Gastroesophageal sphincter (tissue), 3 donors: ENCODE measurements around the gene DLK1.

Experiments used
- CTCF ChIP-seq, 4 experiments: fragments of 200-600 bp in 2 of 4; fragments of 450-650 bp in 2 of 4; sonication (generic) in 1 of 4; IDR thresholded peaks; one replicate each; pipeline ENCODE4 v1.5.1; 2017 to 2019; ENCODE audit warnings: antibody characterized with exemption in 4 of 4, mild to moderate bottlenecking in 2 of 4, moderate library complexity in 2 of 4
- EP300 ChIP-seq: sonication (generic); formaldehyde crosslinking; IDR thresholded peaks from one replicate; pipeline ENCODE4 v1.6.1; 2017; ENCODE audit warnings: antibody characterized with exemption, mild to moderate bottlenecking

DNA sequence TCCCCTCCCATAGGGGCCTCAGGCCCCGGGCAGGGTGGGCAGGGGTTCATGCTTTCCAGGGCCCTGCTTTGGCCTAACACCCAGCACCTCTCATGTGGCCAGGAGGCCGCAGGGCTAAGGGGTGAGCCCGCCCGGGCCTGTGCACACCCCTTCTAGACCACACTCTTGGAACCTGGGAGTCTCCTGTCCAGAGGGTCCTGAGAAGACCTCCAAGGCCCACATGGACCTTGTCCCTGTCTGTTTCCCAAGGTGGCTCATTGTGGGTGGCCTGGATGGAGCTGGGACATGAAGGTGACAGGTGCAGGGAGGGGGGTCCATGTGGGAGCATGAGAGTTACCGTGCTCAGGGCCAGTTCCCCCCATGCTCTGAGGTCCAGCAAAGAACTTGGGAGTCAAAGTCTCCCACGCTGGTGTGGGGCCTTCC is 11.6 kb downstream of the DLK1 start:
- no peak for TF ChIP-seq CTCF (IDR thresholded peaks at IDR 0.05)
- no peak for TF ChIP-seq EP300
